ENCODE data around the gene NQO1.
"Not testable (repeated sequence)": the region's sequence is repeated elsewhere in the genome, so short reads cannot be mapped to it uniquely, and the experiment has no call there.

NQO1 gene

GRCh38 chr16:69745232-69745612 is 18.9 kb upstream of the NQO1 start:
- H3K36me3 Mint-ChIP-seq (ENCODE audit: low read depth) = peaks cover 83% of the 10 kb centered on the region
- H3K27ac Mint-ChIP-seq = no peak overlapping the region
- H3K4me1 Mint-ChIP-seq = no peaks in the 10 kb centered on the region
- no peak for TF ChIP-seq CTCF (IDR thresholded peaks at IDR 0.05)
- DNase-seq = no peak
- H3K9me3 Mint-ChIP-seq = no peaks in the 10 kb centered on the region
- no peak overlapping the region for H3K4me3 Mint-ChIP-seq
- no peaks in the 10 kb centered on the region for H3K27me3 Mint-ChIP-seq (ENCODE audit: low read depth, poor library complexity)

- no peak overlapping the region for H3K4me3 Mint-ChIP-seq
These were observed 18.2 kb upstream of the NQO1 start for GRCh38 chr16:69744363-69745231.

GRCh38 chr16:69741951-69742904 is 15.9 kb upstream of the NQO1 start:
- Mint-ChIP-seq H3K27me3 (ENCODE audit: low read depth, poor library complexity) (no peaks in the 10 kb centered on the region), H3K9me3 (no peaks in the 10 kb centered on the region), H3K4me3 (no peak overlapping the region), H3K27ac (no peak overlapping the region), H3K4me1 (no peaks in the 10 kb centered on the region), H3K36me3 (ENCODE audit: low read depth) (peaks cover 63% of the 10 kb centered on the region)
- DNase-seq = no peak
- TF ChIP-seq CTCF (IDR thresholded peaks at IDR 0.05) = no peak

More at GRCh38 chr16:69744363-69745231, 18.2 kb upstream of the NQO1 start:
- Mint-ChIP-seq H3K27ac (no peak overlapping the region), H3K27me3 (ENCODE audit: low read depth, poor library complexity) (no peaks in the 10 kb centered on the region), H3K4me1 (no peaks in the 10 kb centered on the region), H3K36me3 (ENCODE audit: low read depth) (peaks cover 86% of the 10 kb centered on the region), H3K9me3 (no peaks in the 10 kb centered on the region)
- TF ChIP-seq CTCF (IDR thresholded peaks at IDR 0.05) = no peak
- no peak for DNase-seq

- no peaks in the 10 kb centered on the region for H3K9me3 Mint-ChIP-seq
- no peak for TF ChIP-seq CTCF (IDR thresholded peaks at IDR 0.05)
- no peaks in the 10 kb centered on the region for H3K27me3 Mint-ChIP-seq (ENCODE audit: low read depth, poor library complexity)
- H3K36me3 Mint-ChIP-seq (ENCODE audit: low read depth) = peaks cover 59% of the 10 kb centered on the region
- H3K27ac Mint-ChIP-seq = no peak overlapping the region
- H3K4me1 Mint-ChIP-seq = no peaks in the 10 kb centered on the region
- DNase-seq = no peak
- H3K4me3 Mint-ChIP-seq = no peak overlapping the region
These were observed 15.2 kb upstream of the NQO1 start for GRCh38 chr16:69741519-69741918.

- Mint-ChIP-seq H3K27me3 (ENCODE audit: low read depth, poor library complexity) (no peaks in the 10 kb centered on the region), H3K36me3 (ENCODE audit: low read depth) (peaks cover 4% of the 10 kb centered on the region), H3K9me3 (no peaks in the 10 kb centered on the region), H3K4me3 (no peak overlapping the region), H3K27ac (no peak overlapping the region), H3K4me1 (peaks cover 28% of the 10 kb centered on the region)
- no peak for TF ChIP-seq CTCF (IDR thresholded peaks at IDR 0.05)
- no peak for DNase-seq
These were observed 5.7 kb upstream of the NQO1 start for GRCh38 chr16:69732101-69732500.

- DNase-seq; H3K27me3 Mint-ChIP-seq (ENCODE audit: low read depth, poor library complexity); H3K4me3 Mint-ChIP-seq; H3K27ac Mint-ChIP-seq; H3K36me3 Mint-ChIP-seq (ENCODE audit: low read depth); H3K9me3 Mint-ChIP-seq: not testable (repeated sequence)
- peaks cover 36% of the 10 kb centered on the region for H3K4me1 Mint-ChIP-seq
These were observed 4.9 kb upstream of the NQO1 start for GRCh38 chr16:69731280-69731679.

GRCh38 chr16:69729030-69729429 is 2.7 kb upstream of the NQO1 start:
- H3K4me3 Mint-ChIP-seq; DNase-seq; H3K36me3 Mint-ChIP-seq (ENCODE audit: low read depth); H3K27ac Mint-ChIP-seq; H3K9me3 Mint-ChIP-seq; H3K27me3 Mint-ChIP-seq (ENCODE audit: low read depth, poor library complexity): not testable (repeated sequence)
- peaks cover 51% of the 10 kb centered on the region for H3K4me1 Mint-ChIP-seq

Data from nephron progenitor cell (in vitro differentiated cells).